CD4-positive, alpha-beta T cell (primary cell): Measurements from ENCODE around the gene NINL. TPM values are rescaled to one million over a fixed set of nuclear protein-coding genes. Genes with fewer than 3 reads are reported as not detected.
A peak's percentile ranks its signal among the peaks of the same experiment; 100 is the strongest.

Source experiments
- ATAC-seq: fragments of 200-7000 bp; cut with Tn5 transposase; one replicate; pipeline ENCODE4 v1.10.0; 2022; ENCODE audit warnings: mild to moderate bottlenecking; ENCODE audit not compliant: poor library complexity
- CTCF ChIA-PET: fragments of 350-600 bp; sonication (Branson Sonifier 250); formaldehyde crosslinking; loops from one replicate; lab custom pipeline; 2021; ENCODE audit warnings: antibody characterized with exemption, inconsistent platforms; lab: Charles Lee
- POLR2A ChIA-PET: fragments of 350-600 bp; sonication (Branson Sonifier 250); formaldehyde crosslinking; loops from one replicate; lab custom pipeline; 2021; ENCODE audit warnings: antibody characterized with exemption, inconsistent platforms; lab: Charles Lee
- DNase-seq, 14 experiments: peaks; one replicate each; pipeline ENCODE4 v3.0.0-alpha.2; 2013 to 2020; ENCODE audit warnings: mixed read lengths in 2 of 14
- H3K27ac ChIP-seq, 2 donors: one replicate each; pipeline versions ENCODE4 v1.5.1 to v1.7.0; 2013; ENCODE audit warnings: low read length in 2 of 2, low read depth in 1 of 2, mild to moderate bottlenecking in 1 of 2
- H3K27me3 ChIP-seq, 2 experiments: 1 replicate in 1 of 2; 2 replicates in 1 of 2; pipeline versions ENCODE4 v1.6.1 to v1.7.0; 2013; ENCODE audit warnings: low read length in 2 of 2, control low read depth in 1 of 2, mild to moderate bottlenecking in 1 of 2, moderate library complexity in 1 of 2; ENCODE audit not compliant: insufficient read depth in 2 of 2, control insufficient read depth in 1 of 2
- H3K36me3 ChIP-seq: one replicate; pipeline ENCODE4 v1.6.1; 2013; ENCODE audit warnings: low read length, control low read depth; ENCODE audit not compliant: insufficient read depth
- H3K4me1 ChIP-seq: one replicate; pipeline ENCODE4 v1.6.1; 2013; ENCODE audit warnings: low read length, control low read depth; ENCODE audit not compliant: insufficient read depth
- H3K4me3 ChIP-seq: one replicate; pipeline ENCODE4 v1.5.1; 2013; ENCODE audit warnings: mild to moderate bottlenecking, low read length, moderate library complexity
- H3K9me3 ChIP-seq, 2 experiments: 1 replicate in 1 of 2; 2 replicates in 1 of 2; pipeline versions ENCODE4 v1.6.1 to v1.7.0; 2013; ENCODE audit warnings: low read length in 2 of 2, mild to moderate bottlenecking in 2 of 2, control low read depth in 1 of 2, moderate library complexity in 1 of 2; ENCODE audit not compliant: control insufficient read depth in 1 of 2, insufficient read depth in 1 of 2
- H3K27ac Mint-ChIP-seq: one replicate; pipeline ENCODE4 v1.8.0; 2020; ENCODE audit warnings: mixed read lengths
- H3K27me3 Mint-ChIP-seq: one replicate; pipeline ENCODE4 v1.8.0; 2021; ENCODE audit warnings: mixed read lengths
- H3K36me3 Mint-ChIP-seq: one replicate; pipeline ENCODE4 v1.8.0; 2021; ENCODE audit warnings: low read depth, mixed read lengths
- H3K4me1 Mint-ChIP-seq: one replicate; pipeline ENCODE4 v1.8.0; 2021; ENCODE audit warnings: low read depth, mixed read lengths
- H3K4me3 Mint-ChIP-seq: one replicate; pipeline ENCODE4 v1.8.0; 2020; ENCODE audit warnings: mild to moderate bottlenecking, mixed read lengths
- H3K9me3 Mint-ChIP-seq: one replicate; pipeline ENCODE4 v1.8.0; 2020; ENCODE audit warnings: mixed read lengths
- CTCF ChIP-seq: fragments of 200-600 bp; IDR thresholded peaks from one replicate; pipeline ENCODE4 v1.8.0; 2022; ENCODE audit warnings: antibody characterized with exemption, mild to moderate bottlenecking
- intact Hi-C, 2 experiments: fragments of 100-400 bp; cut with DNase I in 1 of 2; cut with micrococcal nuclease in 1 of 2; formaldehyde crosslinking; loops; one replicate each; pipeline versions ENCODE4 v1.15.1 to v1.9.0; 2023 to 2025; cut with DNase I, micrococcal nuclease
- total RNA-seq, 174 experiments: library from RNA in 2 of 174; stranded (reverse) in 2 of 174; gene quantifications; one replicate each; pipeline ENCODE4 v1.2.3 and lab custom pipeline; 2021 to 2026

The NINL gene
- total RNA-seq, 2 experiments from 2014 or later = 2.7 to 4.0 TPM

DNA sequence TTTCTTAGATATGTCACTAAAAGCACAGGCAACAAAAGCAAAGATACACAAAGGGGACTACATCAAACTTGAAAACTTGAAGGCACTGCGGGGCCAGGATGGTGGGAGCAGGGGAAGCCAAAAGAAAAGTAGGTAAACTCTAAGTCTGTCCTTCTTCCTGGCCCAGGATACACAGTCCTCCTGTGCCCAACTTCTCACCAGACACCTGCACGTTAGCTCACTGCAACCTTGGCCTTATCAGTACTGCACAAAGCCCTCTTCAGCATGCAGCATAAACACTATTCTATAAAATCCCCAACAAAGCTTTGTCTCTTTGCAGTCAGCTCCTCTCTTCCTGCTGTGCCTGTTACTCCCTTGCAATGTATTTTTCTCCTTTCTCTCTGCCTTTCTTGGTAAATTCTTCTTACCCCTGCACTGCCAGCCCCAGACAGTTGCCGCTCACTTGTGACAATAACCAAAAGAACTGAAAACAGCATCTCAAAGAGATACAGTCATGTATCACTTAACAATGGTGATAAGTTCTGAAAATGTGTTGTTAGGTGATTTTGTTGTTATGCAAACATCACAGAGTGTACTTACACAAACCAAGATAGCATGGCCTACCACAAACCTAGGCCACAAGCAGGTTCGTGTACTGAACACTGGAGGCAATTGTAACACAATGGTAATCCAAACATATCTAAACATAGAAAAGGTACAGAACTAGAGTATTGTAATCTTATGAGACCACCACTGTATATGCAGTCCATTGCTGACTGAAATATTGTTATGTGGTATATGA lies 51.2 kb downstream of the NINL start:
- TF ChIP-seq CTCF = no peak
- Mint-ChIP-seq H3K27ac (no peak overlapping the region), H3K4me1 (no peaks in the 10 kb centered on the region), H3K36me3 (no peaks in the 10 kb centered on the region), H3K27me3 (no peaks in the 10 kb centered on the region), H3K9me3 (peaks cover 2% of the 10 kb centered on the region), H3K4me3 (no peak overlapping the region)
- DNase-seq (peak in 1 of 14 experiments; percentile 2), ATAC-seq (no peak)
- Histone ChIP-seq H3K4me1 (no peaks in the 10 kb centered on the region), H3K27me3 (no peaks in the 10 kb centered on the region), H3K4me3 (no peak overlapping the region), H3K27ac (no peak overlapping the region), H3K9me3 (peaks cover 0 to 14% of the 10 kb centered on the region in 2 experiments), H3K36me3 (no peaks in the 10 kb centered on the region)
- ChIA-PET CTCF (no interaction called here), POLR2A (no interaction called here)
- intact Hi-C loops = no loop called here

GRCh38 chr20:25532971-25533391 lies 52.4 kb downstream of the NINL start:
- intact Hi-C loops = no loop called here
- no peaks in the 10 kb centered on the region for H3K36me3 ChIP-seq

GRCh38 chr20:25532015-25532751 lies 53.1 kb downstream of the NINL start:
- CTCF ChIA-PET = no interaction called here
- H3K9me3 Mint-ChIP-seq = peaks cover 2% of the 10 kb centered on the region
- intact Hi-C loops = no loop called here

More at GRCh38 chr20:25532971-25533391, 52.4 kb downstream of the NINL start:
- Histone ChIP-seq H3K9me3 (peaks cover 0 to 14% of the 10 kb centered on the region in 2 experiments), H3K4me3 (no peak overlapping the region), H3K4me1 (no peaks in the 10 kb centered on the region), H3K27ac (no peak overlapping the region), H3K27me3 (no peaks in the 10 kb centered on the region)
- Mint-ChIP-seq H3K27ac (no peak overlapping the region), H3K4me1 (no peaks in the 10 kb centered on the region), H3K27me3 (no peaks in the 10 kb centered on the region), H3K9me3 (peaks cover 2% of the 10 kb centered on the region), H3K36me3 (no peaks in the 10 kb centered on the region), H3K4me3 (no peak overlapping the region)
- no peak for ATAC-seq
- DNase-seq = no peak
- TF ChIP-seq CTCF = no peak
- ChIA-PET CTCF (no interaction called here), POLR2A (no interaction called here)

More at GRCh38 chr20:25532015-25532751, 53.1 kb downstream of the NINL start:
- no peaks in the 10 kb centered on the region for H3K27me3 Mint-ChIP-seq
- no peak overlapping the region for H3K27ac ChIP-seq
- H3K36me3 ChIP-seq = no peaks in the 10 kb centered on the region
- peaks cover 0 to 14% of the 10 kb centered on the region in 2 experiments for H3K9me3 ChIP-seq
- no peaks in the 10 kb centered on the region for H3K4me1 ChIP-seq
- H3K36me3 Mint-ChIP-seq = no peaks in the 10 kb centered on the region
- no peaks in the 10 kb centered on the region for H3K4me1 Mint-ChIP-seq
- POLR2A ChIA-PET = no interaction called here
- no peak overlapping the region for H3K4me3 Mint-ChIP-seq
- no peak overlapping the region for H3K27ac Mint-ChIP-seq
- ATAC-seq (no peak), DNase-seq (no peak)
- no peak for TF ChIP-seq CTCF
- H3K4me3 ChIP-seq = no peak overlapping the region
- H3K27me3 ChIP-seq = no peaks in the 10 kb centered on the region
